Mucosa of rectum (tissue), 2 donors: Measurements from ENCODE around the gene HOXA13.

Source experiments
- H3K27ac ChIP-seq, 2 donors: one replicate each; pipeline ENCODE4 v1.7.0; 2013; ENCODE audit warnings: inconsistent platforms in 2 of 2, low read depth in 2 of 2, low read length in 2 of 2
- H3K27me3 ChIP-seq, 2 donors: one replicate each; pipeline ENCODE4 v1.7.0; 2013; ENCODE audit warnings: low read length in 2 of 2; ENCODE audit not compliant: control insufficient read depth in 2 of 2, insufficient read depth in 2 of 2
- H3K36me3 ChIP-seq, 2 donors: one replicate each; pipeline ENCODE4 v1.7.0; 2013; ENCODE audit warnings: low read length in 2 of 2; ENCODE audit not compliant: control insufficient read depth in 2 of 2, insufficient read depth in 2 of 2
- H3K4me1 ChIP-seq, 2 donors: one replicate each; pipeline ENCODE4 v1.7.0; 2013; ENCODE audit warnings: low read length in 2 of 2, mild to moderate bottlenecking in 1 of 2; ENCODE audit not compliant: control insufficient read depth in 2 of 2, insufficient read depth in 2 of 2
- H3K4me3 ChIP-seq, 2 donors: one replicate each; pipeline ENCODE4 v1.7.0; 2013; ENCODE audit warnings: low read length in 2 of 2
- H3K9ac ChIP-seq, 2 donors: one replicate each; pipeline ENCODE4 v1.7.0; 2013; ENCODE audit warnings: low read length in 2 of 2, low read depth in 1 of 2, mild to moderate bottlenecking in 1 of 2
- H3K9me3 ChIP-seq, 2 donors: one replicate each; pipeline ENCODE4 v1.7.0; 2013; ENCODE audit warnings: low read length in 2 of 2; ENCODE audit not compliant: control insufficient read depth in 2 of 2
- donor health status: healthy.
- donor health status: Normal muscosa, but diverticular disease.

HOXA13 gene

GRCh38 chr7:27199849-27200760 is at the start of gene HOXA13:
Gene HOXA13, minus strand, starts transcription at chr7:27200091. Its CDS starts 14 bp downstream, at chr7:27200077.
- Histone ChIP-seq H3K4me3 (peak within 1 kb of the TSS; percentile 89 to 92), H3K4me1 (peaks cover 3 to 33% of the 10 kb centered on the region in 2 donors), H3K27me3 (peaks cover 10 to 35% of the 10 kb centered on the region in 2 donors), H3K9ac (peak within 1 kb of the TSS; percentile 94 to 98), H3K9me3 (peaks cover 0 to 2% of the 10 kb centered on the region in 2 donors), H3K36me3 (no peaks in the 10 kb centered on the region), H3K27ac (peak within 1 kb of the TSS; percentile 95 to 97)

- H3K36me3 ChIP-seq = no peaks in the 10 kb centered on the region
- no peak overlapping the region for H3K4me3 ChIP-seq
- H3K27me3 ChIP-seq = peaks cover 64 to 74% of the 10 kb centered on the region in 2 donors
- peaks cover 13% of the 10 kb centered on the region in 2 donors for H3K4me1 ChIP-seq
- no peaks in the 10 kb centered on the region for H3K9me3 ChIP-seq
- no peak overlapping the region for H3K9ac ChIP-seq
- H3K27ac ChIP-seq = no peak overlapping the region
Observed at GRCh38 chr7:27248911-27249723, 49.2 kb upstream of the HOXA13 start.

GRCh38 chr7:27248427-27248806 is 48.5 kb upstream of the HOXA13 start:
- Histone ChIP-seq H3K27me3 (peaks cover 69 to 81% of the 10 kb centered on the region in 2 donors), H3K9me3 (no peaks in the 10 kb centered on the region), H3K4me3 (no peak overlapping the region), H3K9ac (no peak overlapping the region), H3K27ac (no peak overlapping the region), H3K36me3 (no peaks in the 10 kb centered on the region), H3K4me1 (peaks cover 20% of the 10 kb centered on the region in 2 donors)

GRCh38 chr7:27247452-27248426 is 47.8 kb upstream of the HOXA13 start:
- Histone ChIP-seq H3K27ac (no peak overlapping the region), H3K9me3 (no peaks in the 10 kb centered on the region), H3K9ac (no peak overlapping the region), H3K4me3 (no peak overlapping the region), H3K36me3 (no peaks in the 10 kb centered on the region), H3K27me3 (peaks cover 66 to 82% of the 10 kb centered on the region in 2 donors), H3K4me1 (peaks cover 25 to 27% of the 10 kb centered on the region in 2 donors)

- H3K4me1 ChIP-seq = peaks cover 31% of the 10 kb centered on the region in 2 donors
- H3K9me3 ChIP-seq = no peaks in the 10 kb centered on the region
- H3K36me3 ChIP-seq = no peaks in the 10 kb centered on the region
- peaks cover 71 to 82% of the 10 kb centered on the region in 2 donors for H3K27me3 ChIP-seq
- H3K27ac ChIP-seq = no peak overlapping the region
- no peak overlapping the region for H3K4me3 ChIP-seq
- H3K9ac ChIP-seq = no peak overlapping the region
Observed at GRCh38 chr7:27247000-27247399, 47.1 kb upstream of the HOXA13 start.

GRCh38 chr7:27245798-27246691 is 46.2 kb upstream of the HOXA13 start:
- Histone ChIP-seq H3K9ac (no peak overlapping the region), H3K4me3 (peak overlapping the region; percentile 20), H3K36me3 (no peaks in the 10 kb centered on the region), H3K27ac (no peak overlapping the region), H3K9me3 (no peaks in the 10 kb centered on the region), H3K4me1 (peaks cover 31% of the 10 kb centered on the region in 2 donors), H3K27me3 (peaks cover 72 to 83% of the 10 kb centered on the region in 2 donors)

GRCh38 chr7:27245124-27245797 is 45.4 kb upstream of the HOXA13 start:
- H3K4me1 ChIP-seq = peaks cover 31% of the 10 kb centered on the region in 2 donors
- H3K4me3 ChIP-seq = peak overlapping the region; percentile 20
- peaks cover 80 to 85% of the 10 kb centered on the region in 2 donors for H3K27me3 ChIP-seq
- no peaks in the 10 kb centered on the region for H3K36me3 ChIP-seq
- H3K27ac ChIP-seq = no peak overlapping the region
- H3K9ac ChIP-seq = no peak overlapping the region
- H3K9me3 ChIP-seq = no peaks in the 10 kb centered on the region

GRCh38 chr7:27244488-27245123 is 44.7 kb upstream of the HOXA13 start:
- Histone ChIP-seq H3K36me3 (no peaks in the 10 kb centered on the region), H3K27ac (no peak overlapping the region), H3K4me1 (peaks cover 31% of the 10 kb centered on the region in 2 donors), H3K9ac (no peak overlapping the region), H3K4me3 (no peak overlapping the region), H3K27me3 (peaks cover 85 to 88% of the 10 kb centered on the region in 2 donors), H3K9me3 (no peaks in the 10 kb centered on the region)
